ENCODE results near the gene FBXL16.

FBXL16 gene

GRCh38 chr16:706189-707061 is 824 bp upstream of the FBXL16 start:
- TF ChIP-seq ZBTB7A (IDR thresholded peaks at IDR 0.05; ENCODE audit: low read depth) (no peak), USF1 (IDR thresholded peaks at IDR 0.05) (no peak), EGR1 (IDR thresholded peaks at IDR 0.05) (no peak)

GRCh38 chr16:704552-705380 is 835 bp downstream of the FBXL16 start:
- no peak for TF ChIP-seq TCF12 (IDR thresholded peaks at IDR 0.05; ENCODE audit: low read depth)
- TF ChIP-seq TEAD4 (IDR thresholded peaks at IDR 0.05): no peak
- no peak for TF ChIP-seq YY1 (IDR thresholded peaks at IDR 0.05; ENCODE audit: low read depth)
- no peak for TF ChIP-seq EGR1 (IDR thresholded peaks at IDR 0.05)
- TF ChIP-seq REST (IDR thresholded peaks at IDR 0.05; ENCODE audit: low read depth): peak; percentile 74
- no peak for TF ChIP-seq EP300 (IDR thresholded peaks at IDR 0.05; ENCODE audit: borderline replicate concordance)
- no peak for TF ChIP-seq TAF1 (IDR thresholded peaks at IDR 0.05; ENCODE audit: low read depth)

- no peak for TF ChIP-seq EP300 (IDR thresholded peaks at IDR 0.05; ENCODE audit: borderline replicate concordance)
- no peak for TF ChIP-seq TCF12 (IDR thresholded peaks at IDR 0.05; ENCODE audit: low read depth)
- TF ChIP-seq USF1 (IDR thresholded peaks at IDR 0.05): no peak
- TF ChIP-seq TAF1 (IDR thresholded peaks at IDR 0.05; ENCODE audit: low read depth): no peak
- TF ChIP-seq CEBPB (IDR thresholded peaks at IDR 0.05): no peak
- no peak for TF ChIP-seq YY1 (IDR thresholded peaks at IDR 0.05; ENCODE audit: low read depth)
- TF ChIP-seq ZBTB7A (IDR thresholded peaks at IDR 0.05; ENCODE audit: low read depth): no peak
- no peak for TF ChIP-seq MAX (IDR thresholded peaks at IDR 0.05)
- TF ChIP-seq REST (IDR thresholded peaks at IDR 0.05; ENCODE audit: low read depth): no peak
- no peak for TF ChIP-seq RAD21 (IDR thresholded peaks at IDR 0.05; ENCODE audit: low read depth)
- TF ChIP-seq FOXM1 (IDR thresholded peaks at IDR 0.05; ENCODE audit: borderline replicate concordance, low read depth): no peak
- no peak for TF ChIP-seq CREB1 (IDR thresholded peaks at IDR 0.05; ENCODE audit: low read depth)
- no peak for TF ChIP-seq TEAD4 (IDR thresholded peaks at IDR 0.05)
- TF ChIP-seq NFIC (IDR thresholded peaks at IDR 0.05): no peak
- TF ChIP-seq EGR1 (IDR thresholded peaks at IDR 0.05): no peak
Observed at GRCh38 chr16:704047-704446, 1.6 kb downstream of the FBXL16 start.

GRCh38 chr16:703406-703805 is 2.2 kb downstream of the FBXL16 start:
- no peak for TF ChIP-seq REST (IDR thresholded peaks at IDR 0.05; ENCODE audit: low read depth)
- no peak for TF ChIP-seq FOXM1 (IDR thresholded peaks at IDR 0.05; ENCODE audit: borderline replicate concordance, low read depth)
- TF ChIP-seq CREB1 (IDR thresholded peaks at IDR 0.05; ENCODE audit: low read depth): no peak
- TF ChIP-seq ZBTB7A (IDR thresholded peaks at IDR 0.05; ENCODE audit: low read depth): no peak
- TF ChIP-seq USF1 (IDR thresholded peaks at IDR 0.05): no peak
- TF ChIP-seq NFIC (IDR thresholded peaks at IDR 0.05): no peak
- no peak for TF ChIP-seq CEBPB (IDR thresholded peaks at IDR 0.05)
- no peak for TF ChIP-seq EGR1 (IDR thresholded peaks at IDR 0.05)
- no peak for TF ChIP-seq TAF1 (IDR thresholded peaks at IDR 0.05; ENCODE audit: low read depth)

Measured in Ishikawa (cell line).